Measurements from ENCODE around the gene GDF11. TPM values are rescaled to one million over a fixed set of nuclear protein-coding genes. Genes with fewer than 3 reads are reported as not detected.
A peak's percentile ranks its signal among the peaks of the same experiment; 100 is the strongest.

GDF11 gene
- polyA plus RNA-seq, 1 of the 3 experiments (the other 2 are of a cell fraction) = 9.4 TPM

DNA sequence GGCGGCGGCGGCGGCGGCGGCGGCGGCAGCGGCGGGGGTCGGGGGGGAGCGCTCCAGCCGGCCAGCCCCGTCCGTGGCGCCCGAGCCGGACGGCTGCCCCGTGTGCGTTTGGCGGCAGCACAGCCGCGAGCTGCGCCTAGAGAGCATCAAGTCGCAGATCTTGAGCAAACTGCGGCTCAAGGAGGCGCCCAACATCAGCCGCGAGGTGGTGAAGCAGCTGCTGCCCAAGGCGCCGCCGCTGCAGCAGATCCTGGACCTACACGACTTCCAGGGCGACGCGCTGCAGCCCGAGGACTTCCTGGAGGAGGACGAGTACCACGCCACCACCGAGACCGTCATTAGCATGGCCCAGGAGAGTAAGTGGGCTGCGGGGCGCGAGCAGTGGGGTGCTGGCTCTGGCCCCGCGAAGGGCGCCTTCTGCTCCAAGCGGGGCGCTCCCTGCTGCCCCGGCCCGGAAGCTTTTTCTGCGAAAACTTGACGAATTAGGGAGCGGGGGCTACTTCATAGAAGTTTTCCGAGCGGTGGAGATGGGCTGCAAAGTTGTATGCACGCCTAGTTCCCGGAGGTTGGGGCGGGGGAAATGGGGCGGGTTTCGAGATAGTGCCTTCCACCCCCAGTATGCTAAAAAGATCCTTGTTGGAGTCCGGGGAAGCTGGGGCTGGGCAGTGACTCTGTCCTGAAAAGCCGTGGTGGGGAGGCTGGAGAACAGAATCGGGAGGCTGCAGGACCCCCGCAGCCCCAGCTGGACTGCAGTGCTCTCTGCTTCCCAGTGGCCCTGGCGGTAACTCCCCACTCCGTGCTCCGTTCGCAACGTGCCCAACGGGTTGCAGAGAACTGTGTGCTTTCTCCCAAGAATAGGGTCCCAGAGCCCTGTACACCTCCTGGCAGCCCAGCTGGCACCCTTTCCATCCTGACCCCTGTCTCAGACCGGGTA, 751 bp downstream of the GDF11 start:
- Histone ChIP-seq H3K36me3 (replicated peaks in 1 of 2; ENCODE audit: control insufficient read depth in 1 of 2, insufficient read depth in 2 of 2, low read length in 1 of 2) (peaks cover 3% of the 10 kb centered on the region in 2 experiments), H3K9me2 (no peaks in the 10 kb centered on the region), H3F3A (replicated peaks; ENCODE audit: insufficient read depth) (peaks cover 24% of the 10 kb centered on the region), H3K9ac (peak overlapping the region; percentile 65; the same call in 1 of the 2 replicates), H3K4me2 (peak overlapping the region; percentile 82), H4K20me1 (ENCODE audit: insufficient read depth) (no peaks in the 10 kb centered on the region), H3K4me1 (ENCODE audit: control insufficient read depth in 1 of 2, insufficient read depth in 2 of 2, low read depth in 1 of 2, low read length in 1 of 2) (peaks cover 5 to 33% of the 10 kb centered on the region in 2 experiments; a peak in 3 of 4 replicates), H3K4me3 (ENCODE audit: low read depth in 2 of 2, low read length in 1 of 2) (peak overlapping the region; percentile 77 to 79), H3K79me2 (ENCODE audit: insufficient read depth) (no peaks in the 10 kb centered on the region), H2AFZ (ENCODE audit: low read depth) (peak overlapping the region; percentile 89), H3K27me3 (ENCODE audit: insufficient read depth) (no peaks in the 10 kb centered on the region), H3K27ac (ENCODE audit: low read depth in 2 of 2, low read length in 1 of 2) (peak overlapping the region; percentile 34 to 60; a peak in 2 of 4 replicates), H3K9me3 (no peaks in the 10 kb centered on the region)
- DNase-seq = peak; percentile 64
- WGBS (ENCODE audit: low lambda C conversion rate) = 2% methylated on average over 19 of the region's 73 CpGs
- TF ChIP-seq YY1 (IDR thresholded peaks at IDR 0.05; ENCODE audit: low read depth) = no peak
- TF ChIP-seq TEAD4 (IDR thresholded peaks at IDR 0.05; ENCODE audit: borderline replicate concordance, insufficient read depth) = no peak
- TF ChIP-seq ZBTB33 (IDR thresholded peaks at IDR 0.05; ENCODE audit: borderline replicate concordance, low read depth) = no peak
- no peak for TF ChIP-seq NFIC (IDR thresholded peaks at IDR 0.05; ENCODE audit: borderline replicate concordance)
- TF ChIP-seq CTCF (IDR thresholded peaks at IDR 0.05) = 0 out of 2 replicates have a peak, but pooled peaks have one; percentile 13
- no peak for TF ChIP-seq EZH2phosphoT487 (IDR thresholded peaks at IDR 0.05; ENCODE audit: borderline replicate concordance, low read depth)
- TF ChIP-seq RCOR1 (IDR thresholded peaks at IDR 0.05; ENCODE audit: low read length) = no peak
- no peak for TF ChIP-seq SMC3 (IDR thresholded peaks at IDR 0.05; ENCODE audit: low read depth, low read length)
- TF ChIP-seq, protein P1, sequence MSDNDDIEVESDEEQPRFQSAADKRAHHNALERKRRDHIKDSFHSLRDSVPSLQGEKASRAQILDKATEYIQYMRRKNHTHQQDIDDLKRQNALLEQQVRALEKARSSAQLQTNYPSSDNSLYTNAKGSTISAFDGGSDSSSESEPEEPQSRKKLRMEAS (IDR thresholded peaks at IDR 0.05; ENCODE audit: low read depth) = peak; percentile 16; the same call in 1 of the 2 replicates
- TF ChIP-seq MXI1 (IDR thresholded peaks at IDR 0.05; ENCODE audit: low read depth, low read length) = no peak
- no peak for TF ChIP-seq FOSL2 (IDR thresholded peaks at IDR 0.05; ENCODE audit: borderline replicate concordance, low read depth)
- ChIA-PET POLR2A (interaction anchor here (0.8 to 1.8 kb wide), 5 partner anchors 10 to 230 kb away, joined by 3 to 7 read pairs (median 6); partner anchors contain the start of genes CD63, DNAJC14, ORMDL2 and SARNP), CTCF (interaction anchor here (0.8 to 14.4 kb wide), 14 partner anchors 10 to 446 kb away, joined by 3 to 358 read pairs (median 4); partner anchors contain the start of gene SMARCC2)

All from SK-N-SH (cell line).